CD4-positive, alpha-beta T cell treated with Interleukin-6 for 4 hours (primary cell): Measurements from ENCODE around the gene PLCB4.

ENCODE experiments used
- DNase-seq: peaks from one replicate; pipeline ENCODE4 v3.0.0-alpha.2; 2020; ENCODE audit warnings: mixed read lengths

Gene PLCB4

GRCh38 chr20:9109566-9109965 lies 40.7 kb downstream of the PLCB4 start:
- no peak for DNase-seq

GRCh38 chr20:9110365-9110764 lies 41.5 kb downstream of the PLCB4 start:
- no peak for DNase-seq

GRCh38 chr20:9110916-9111432 lies 42.1 kb downstream of the PLCB4 start:
- no peak for DNase-seq

GRCh38 chr20:9112541-9113515 lies 43.9 kb downstream of the PLCB4 start:
- no peak for DNase-seq

GRCh38 chr20:9114709-9115108 lies 45.8 kb downstream of the PLCB4 start:
- DNase-seq: no peak

GRCh38 chr20:9117548-9117947 lies 48.7 kb downstream of the PLCB4 start:
- DNase-seq: no peak

GRCh38 chr20:9119776-9120175 lies 50.9 kb downstream of the PLCB4 start:
- no peak for DNase-seq

- DNase-seq: no peak
These were observed 52.3 kb downstream of the PLCB4 start for GRCh38 chr20:9121211-9121610.

GRCh38 chr20:9122571-9122970 lies 53.7 kb downstream of the PLCB4 start:
- DNase-seq: no peak

- DNase-seq: no peak
These were observed 57.6 kb downstream of the PLCB4 start for GRCh38 chr20:9126527-9126926.

GRCh38 chr20:9128568-9128967 lies 59.7 kb downstream of the PLCB4 start:
- DNase-seq: no peak

- DNase-seq: no peak
These were observed 60.9 kb downstream of the PLCB4 start for GRCh38 chr20:9129756-9130155.

GRCh38 chr20:9130521-9130920 lies 61.6 kb downstream of the PLCB4 start:
- no peak for DNase-seq

GRCh38 chr20:9131841-9132240 lies 63.0 kb downstream of the PLCB4 start:
- no peak for DNase-seq

- no peak for DNase-seq
These were observed 65.5 kb downstream of the PLCB4 start for GRCh38 chr20:9134346-9134745.

- no peak for DNase-seq
These were observed 67.2 kb downstream of the PLCB4 start for GRCh38 chr20:9136114-9136513.

GRCh38 chr20:9137001-9137400 lies 68.1 kb downstream of the PLCB4 start:
- DNase-seq: no peak

- no peak for DNase-seq
These were observed 70.4 kb downstream of the PLCB4 start for GRCh38 chr20:9139106-9139833.

- DNase-seq: no peak
These were observed 71.4 kb downstream of the PLCB4 start for GRCh38 chr20:9140162-9140760.

GRCh38 chr20:9141070-9141469 lies 72.2 kb downstream of the PLCB4 start:
- no peak for DNase-seq

- DNase-seq: no peak
These were observed 73.0 kb downstream of the PLCB4 start for GRCh38 chr20:9141921-9142320.

GRCh38 chr20:9142809-9143208 lies 73.9 kb downstream of the PLCB4 start:
- no peak for DNase-seq

- no peak for DNase-seq
These were observed 75.0 kb downstream of the PLCB4 start for GRCh38 chr20:9143926-9144325.
